ENCODE data around the gene BMP5. TPM values are rescaled to one million over a fixed set of nuclear protein-coding genes. Genes with fewer than 3 reads are reported as not detected.
"Not testable (repeated sequence)": the region's sequence is repeated elsewhere in the genome, so short reads cannot be mapped to it uniquely, and the experiment has no call there.

The BMP5 gene
- total RNA-seq, 1 experiment from 2014 or later, result not detected

- H3K27ac ChIP-seq (ENCODE audit: low read length); H2AFZ ChIP-seq (ENCODE audit: low read length); H4K20me1 ChIP-seq (ENCODE audit: insufficient read depth, low read depth, low read length); H3K4me2 ChIP-seq (ENCODE audit: low read depth, low read length, poor library complexity, severe bottlenecking); H3K9me2 ChIP-seq (replicated peaks; ENCODE audit: insufficient read depth, low read length); H3K9me3 ChIP-seq (ENCODE audit: low read length); H3K27me3 ChIP-seq (ENCODE audit: low read length); H3K36me3 ChIP-seq (ENCODE audit: insufficient read depth, low read length); H3K4me3 ChIP-seq (ENCODE audit: low read length); H3K9ac ChIP-seq (ENCODE audit: low read length); H3K79me2 ChIP-seq (ENCODE audit: low read length); H3K4me1 ChIP-seq (ENCODE audit: low read length); DNase-seq: not testable (repeated sequence)
Observed at GRCh38 chr6:55909911-55910310, 34.5 kb upstream of the BMP5 start.

- no peak for DNase-seq
- Histone ChIP-seq H3K27ac (ENCODE audit: low read length) (no peak overlapping the region), H2AFZ (ENCODE audit: low read length) (no peak overlapping the region)
Observed at GRCh38 chr6:55902796-55903195, 27.4 kb upstream of the BMP5 start.

GRCh38 chr6:55901765-55902270 lies 26.4 kb upstream of the BMP5 start:
- Histone ChIP-seq H3K27me3 (ENCODE audit: low read length) (no peaks in the 10 kb centered on the region), H3K9ac (ENCODE audit: low read length) (no peak overlapping the region), H3K79me2 (ENCODE audit: low read length) (no peaks in the 10 kb centered on the region), H3K4me3 (ENCODE audit: low read length) (no peak overlapping the region), H3K27ac (ENCODE audit: low read length) (no peak overlapping the region), H3K4me1 (ENCODE audit: low read length) (no peaks in the 10 kb centered on the region), H3K4me2 (ENCODE audit: low read depth, low read length, poor library complexity, severe bottlenecking) (no peak overlapping the region), H3K9me3 (ENCODE audit: low read length) (no peaks in the 10 kb centered on the region), H3K9me2 (replicated peaks; ENCODE audit: insufficient read depth, low read length) (no peaks in the 10 kb centered on the region), H4K20me1 (ENCODE audit: insufficient read depth, low read depth, low read length) (no peaks in the 10 kb centered on the region), H2AFZ (ENCODE audit: low read length) (no peak overlapping the region), H3K36me3 (ENCODE audit: insufficient read depth, low read length) (no peaks in the 10 kb centered on the region)
- no peak for DNase-seq

More at GRCh38 chr6:55902796-55903195, 27.4 kb upstream of the BMP5 start:
- H3K27me3 ChIP-seq (ENCODE audit: low read length), result no peaks in the 10 kb centered on the region
- no peaks in the 10 kb centered on the region for H3K79me2 ChIP-seq (ENCODE audit: low read length)
- no peak overlapping the region for H3K4me3 ChIP-seq (ENCODE audit: low read length)
- no peak overlapping the region for H3K4me2 ChIP-seq (ENCODE audit: low read depth, low read length, poor library complexity, severe bottlenecking)
- no peaks in the 10 kb centered on the region for H3K4me1 ChIP-seq (ENCODE audit: low read length)
- no peaks in the 10 kb centered on the region for H4K20me1 ChIP-seq (ENCODE audit: insufficient read depth, low read depth, low read length)
- H3K36me3 ChIP-seq (ENCODE audit: insufficient read depth, low read length), result no peaks in the 10 kb centered on the region
- no peak overlapping the region for H3K9ac ChIP-seq (ENCODE audit: low read length)
- H3K9me3 ChIP-seq (ENCODE audit: low read length), result no peaks in the 10 kb centered on the region
- H3K9me2 ChIP-seq (replicated peaks; ENCODE audit: insufficient read depth, low read length), result no peaks in the 10 kb centered on the region

GRCh38 chr6:55898342-55898741 lies 23.0 kb upstream of the BMP5 start:
- no peaks in the 10 kb centered on the region for H4K20me1 ChIP-seq (ENCODE audit: insufficient read depth, low read depth, low read length)
- no peak for DNase-seq
- no peaks in the 10 kb centered on the region for H3K79me2 ChIP-seq (ENCODE audit: low read length)
- no peaks in the 10 kb centered on the region for H3K4me1 ChIP-seq (ENCODE audit: low read length)
- no peaks in the 10 kb centered on the region for H3K36me3 ChIP-seq (ENCODE audit: insufficient read depth, low read length)
- H2AFZ ChIP-seq (ENCODE audit: low read length), result no peak overlapping the region
- no peaks in the 10 kb centered on the region for H3K9me2 ChIP-seq (replicated peaks; ENCODE audit: insufficient read depth, low read length)
- H3K4me2 ChIP-seq (ENCODE audit: low read depth, low read length, poor library complexity, severe bottlenecking), result no peak overlapping the region
- H3K9me3 ChIP-seq (ENCODE audit: low read length), result no peaks in the 10 kb centered on the region
- no peaks in the 10 kb centered on the region for H3K27me3 ChIP-seq (ENCODE audit: low read length)
- no peak overlapping the region for H3K4me3 ChIP-seq (ENCODE audit: low read length)
- H3K27ac ChIP-seq (ENCODE audit: low read length), result no peak overlapping the region
- no peak overlapping the region for H3K9ac ChIP-seq (ENCODE audit: low read length)

GRCh38 chr6:55897346-55897745 lies 22.0 kb upstream of the BMP5 start:
- Histone ChIP-seq H3K4me2 (ENCODE audit: low read depth, low read length, poor library complexity, severe bottlenecking) (no peak overlapping the region), H3K4me3 (ENCODE audit: low read length) (no peak overlapping the region), H2AFZ (ENCODE audit: low read length) (no peak overlapping the region), H3K79me2 (ENCODE audit: low read length) (no peaks in the 10 kb centered on the region), H3K9ac (ENCODE audit: low read length) (no peak overlapping the region), H3K27ac (ENCODE audit: low read length) (no peak overlapping the region), H3K36me3 (ENCODE audit: insufficient read depth, low read length) (no peaks in the 10 kb centered on the region), H3K4me1 (ENCODE audit: low read length) (no peaks in the 10 kb centered on the region), H3K27me3 (ENCODE audit: low read length) (no peaks in the 10 kb centered on the region), H3K9me2 (replicated peaks; ENCODE audit: insufficient read depth, low read length) (no peaks in the 10 kb centered on the region), H3K9me3 (ENCODE audit: low read length) (no peaks in the 10 kb centered on the region), H4K20me1 (ENCODE audit: insufficient read depth, low read depth, low read length) (no peaks in the 10 kb centered on the region)
- no peak for DNase-seq

GRCh38 chr6:55895972-55896730 lies 20.8 kb upstream of the BMP5 start:
- Histone ChIP-seq H3K79me2 (ENCODE audit: low read length) (no peaks in the 10 kb centered on the region), H3K36me3 (ENCODE audit: insufficient read depth, low read length) (no peaks in the 10 kb centered on the region), H3K9me3 (ENCODE audit: low read length) (no peaks in the 10 kb centered on the region), H3K4me3 (ENCODE audit: low read length) (no peak overlapping the region), H3K4me1 (ENCODE audit: low read length) (no peaks in the 10 kb centered on the region), H2AFZ (ENCODE audit: low read length) (no peak overlapping the region), H3K4me2 (ENCODE audit: low read depth, low read length, poor library complexity, severe bottlenecking) (no peak overlapping the region), H3K9ac (ENCODE audit: low read length) (no peak overlapping the region), H3K27ac (ENCODE audit: low read length) (no peak overlapping the region), H3K27me3 (ENCODE audit: low read length) (no peaks in the 10 kb centered on the region), H3K9me2 (replicated peaks; ENCODE audit: insufficient read depth, low read length) (no peaks in the 10 kb centered on the region), H4K20me1 (ENCODE audit: insufficient read depth, low read depth, low read length) (no peaks in the 10 kb centered on the region)
- DNase-seq, result no peak

GRCh38 chr6:55892749-55893357 lies 17.5 kb upstream of the BMP5 start:
- Histone ChIP-seq H3K9ac (ENCODE audit: low read length) (no peak overlapping the region), H3K79me2 (ENCODE audit: low read length) (no peaks in the 10 kb centered on the region), H3K9me2 (replicated peaks; ENCODE audit: insufficient read depth, low read length) (no peaks in the 10 kb centered on the region), H3K4me2 (ENCODE audit: low read depth, low read length, poor library complexity, severe bottlenecking) (no peak overlapping the region), H3K27me3 (ENCODE audit: low read length) (no peaks in the 10 kb centered on the region), H3K36me3 (ENCODE audit: insufficient read depth, low read length) (no peaks in the 10 kb centered on the region), H3K27ac (ENCODE audit: low read length) (no peak overlapping the region), H3K4me1 (ENCODE audit: low read length) (no peaks in the 10 kb centered on the region), H3K4me3 (ENCODE audit: low read length) (no peak overlapping the region), H3K9me3 (ENCODE audit: low read length) (no peaks in the 10 kb centered on the region), H4K20me1 (ENCODE audit: insufficient read depth, low read depth, low read length) (no peaks in the 10 kb centered on the region), H2AFZ (ENCODE audit: low read length) (no peak overlapping the region)
- no peak for DNase-seq

GRCh38 chr6:55888917-55889316 lies 13.5 kb upstream of the BMP5 start:
- no peak overlapping the region for H3K27ac ChIP-seq (ENCODE audit: low read length)
- H3K27me3 ChIP-seq (ENCODE audit: low read length), result no peaks in the 10 kb centered on the region
- H3K4me3 ChIP-seq (ENCODE audit: low read length), result no peak overlapping the region
- no peaks in the 10 kb centered on the region for H3K36me3 ChIP-seq (ENCODE audit: insufficient read depth, low read length)
- H3K4me2 ChIP-seq (ENCODE audit: low read depth, low read length, poor library complexity, severe bottlenecking), result no peak overlapping the region
- no peak for DNase-seq
- H3K9me2 ChIP-seq (replicated peaks; ENCODE audit: insufficient read depth, low read length), result no peaks in the 10 kb centered on the region
- H3K9ac ChIP-seq (ENCODE audit: low read length), result no peak overlapping the region
- H3K4me1 ChIP-seq (ENCODE audit: low read length), result no peaks in the 10 kb centered on the region
- H3K79me2 ChIP-seq (ENCODE audit: low read length), result no peaks in the 10 kb centered on the region
- no peaks in the 10 kb centered on the region for H3K9me3 ChIP-seq (ENCODE audit: low read length)
- no peak overlapping the region for H2AFZ ChIP-seq (ENCODE audit: low read length)
- no peaks in the 10 kb centered on the region for H4K20me1 ChIP-seq (ENCODE audit: insufficient read depth, low read depth, low read length)
